ENCODE data around the gene PRKAR1B.

Gene PRKAR1B

GRCh38 chr7:542713-543500 lies 184.2 kb downstream of the PRKAR1B start:
- no peaks in the 10 kb centered on the region for H3K36me3 ChIP-seq
- H3K4me1 ChIP-seq, result peaks cover 51% of the 10 kb centered on the region
- no peak for TF ChIP-seq Cebpa-rat (IDR thresholded peaks at IDR 0.05)
- H3K9me3 ChIP-seq, result peaks cover 6% of the 10 kb centered on the region; the same call in 1 of the 2 replicates
- H3K27ac ChIP-seq, result no peak overlapping the region
- H3K9ac ChIP-seq, result no peak overlapping the region; the same call in 1 of the 2 replicates
- no peak overlapping the region for H3K4me3 ChIP-seq
- peaks cover 17% of the 10 kb centered on the region; the same call in 1 of the 2 replicates for H4K20me1 ChIP-seq
- H3K27me3 ChIP-seq, result peaks cover 14% of the 10 kb centered on the region
- H3K4me2 ChIP-seq, result peak overlapping the region; percentile 76

DNA sequence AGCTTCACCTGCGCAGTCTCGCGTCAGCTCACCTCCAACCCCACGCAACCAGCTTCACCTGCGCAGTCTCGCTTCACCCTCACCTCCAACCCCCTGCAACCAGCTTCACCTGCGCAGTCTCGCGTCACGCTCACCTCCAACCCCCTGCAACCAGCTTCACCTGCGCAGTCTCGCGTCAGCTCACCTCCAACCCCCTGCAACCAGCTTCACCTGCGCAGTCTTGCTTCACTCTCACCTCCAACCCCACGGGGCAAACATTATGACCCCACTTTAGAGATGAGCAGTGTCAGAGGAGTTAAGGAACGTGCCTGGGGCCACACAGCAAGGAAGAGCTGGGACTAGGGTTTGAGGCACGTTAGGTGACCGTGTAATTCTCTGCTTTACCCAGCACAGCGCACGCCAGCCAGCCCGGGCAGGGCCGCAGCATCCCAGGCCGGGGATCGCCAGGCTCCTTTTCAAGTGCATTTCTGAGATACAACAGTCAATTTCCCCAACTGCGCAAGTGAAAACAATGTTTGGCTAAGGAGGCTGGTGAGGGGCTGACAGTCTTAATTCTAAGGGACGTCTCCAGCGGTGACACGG lies 184.9 kb downstream of the PRKAR1B start:
- Histone ChIP-seq H3K4me3 (no peak overlapping the region), H3K9me3 (peaks cover 6% of the 10 kb centered on the region; the same call in 1 of the 2 replicates), H3K9ac (no peak overlapping the region), H3K27me3 (peaks cover 14% of the 10 kb centered on the region), H3K27ac (no peak overlapping the region), H3K4me2 (peak overlapping the region; percentile 76), H4K20me1 (peaks cover 17% of the 10 kb centered on the region; the same call in 1 of the 2 replicates), H3K36me3 (no peaks in the 10 kb centered on the region), H3K4me1 (peaks cover 56% of the 10 kb centered on the region)
- no peak for TF ChIP-seq Cebpa-rat (IDR thresholded peaks at IDR 0.05)

DNA sequence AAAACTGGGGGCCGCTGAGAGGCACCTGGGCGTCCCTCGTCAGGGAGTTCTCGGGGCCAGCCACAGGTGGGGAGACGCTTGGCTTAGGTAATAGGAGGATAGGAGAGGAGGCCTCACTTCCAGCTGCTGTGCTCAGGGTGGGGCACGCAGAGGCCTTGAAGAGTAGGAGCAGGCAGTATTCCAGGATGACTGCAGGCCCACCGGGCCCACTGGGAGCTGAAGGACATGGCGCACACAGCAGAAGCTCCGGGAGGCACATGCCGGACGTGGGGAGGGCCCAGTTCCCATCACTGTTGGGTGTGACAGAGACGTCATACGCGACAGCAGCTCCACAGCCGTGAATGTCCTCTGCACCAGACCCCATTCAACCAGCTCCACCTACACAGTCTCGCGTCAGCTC lies 185.4 kb downstream of the PRKAR1B start:
- Histone ChIP-seq H3K4me3 (no peak overlapping the region), H3K27me3 (peaks cover 14% of the 10 kb centered on the region), H3K36me3 (no peaks in the 10 kb centered on the region), H3K4me2 (peak overlapping the region; percentile 76), H4K20me1 (peaks cover 17% of the 10 kb centered on the region; the same call in 1 of the 2 replicates), H3K9ac (no peak overlapping the region), H3K9me3 (peaks cover 6% of the 10 kb centered on the region; the same call in 1 of the 2 replicates), H3K27ac (no peak overlapping the region), H3K4me1 (peaks cover 61% of the 10 kb centered on the region)
- TF ChIP-seq Cebpa-rat (IDR thresholded peaks at IDR 0.05), result no peak

- Histone ChIP-seq H3K4me1 (peaks cover 68% of the 10 kb centered on the region), H3K4me3 (no peak overlapping the region), H3K27ac (peak overlapping the region; percentile 39; the same call in 1 of the 2 replicates), H3K36me3 (no peaks in the 10 kb centered on the region), H3K9ac (no peak overlapping the region; the same call in 1 of the 2 replicates), H3K4me2 (peak overlapping the region; percentile 88), H3K9me3 (peaks cover 6% of the 10 kb centered on the region; the same call in 1 of the 2 replicates), H4K20me1 (peaks cover 17% of the 10 kb centered on the region; the same call in 1 of the 2 replicates), H3K27me3 (peaks cover 14% of the 10 kb centered on the region)
- no peak for TF ChIP-seq Cebpa-rat (IDR thresholded peaks at IDR 0.05)
These were observed 186.1 kb downstream of the PRKAR1B start for GRCh38 chr7:540997-541396.

GRCh38 chr7:540579-540978 lies 186.5 kb downstream of the PRKAR1B start:
- Histone ChIP-seq H3K4me2 (peak overlapping the region; percentile 88), H3K4me1 (peaks cover 71% of the 10 kb centered on the region)

GRCh38 chr7:539731-540411 lies 187.2 kb downstream of the PRKAR1B start:
- H3K9ac ChIP-seq, result peak overlapping the region; percentile 24; the same call in 1 of the 2 replicates
- H4K20me1 ChIP-seq, result peaks cover 17% of the 10 kb centered on the region; the same call in 1 of the 2 replicates
- no peak overlapping the region for H3K4me3 ChIP-seq
- H3K36me3 ChIP-seq, result no peaks in the 10 kb centered on the region
- H3K4me1 ChIP-seq, result peaks cover 71% of the 10 kb centered on the region
- H3K27me3 ChIP-seq, result peaks cover 14% of the 10 kb centered on the region
- peak overlapping the region; percentile 39 for H3K27ac ChIP-seq
- H3K4me2 ChIP-seq, result peak overlapping the region; percentile 88
- TF ChIP-seq Cebpa-rat (IDR thresholded peaks at IDR 0.05), result no peak
- H3K9me3 ChIP-seq, result peaks cover under 1% of the 10 kb centered on the region; the same call in 1 of the 2 replicates

More at GRCh38 chr7:540579-540978, 186.5 kb downstream of the PRKAR1B start:
- H4K20me1 ChIP-seq, result peaks cover 17% of the 10 kb centered on the region; the same call in 1 of the 2 replicates
- no peak for TF ChIP-seq Cebpa-rat (IDR thresholded peaks at IDR 0.05)
- no peak overlapping the region; the same call in 1 of the 2 replicates for H3K9ac ChIP-seq
- H3K9me3 ChIP-seq, result peaks cover 6% of the 10 kb centered on the region; the same call in 1 of the 2 replicates
- no peak overlapping the region for H3K4me3 ChIP-seq
- peak overlapping the region; percentile 39; the same call in 1 of the 2 replicates for H3K27ac ChIP-seq
- no peaks in the 10 kb centered on the region for H3K36me3 ChIP-seq
- H3K27me3 ChIP-seq, result peaks cover 14% of the 10 kb centered on the region

- peaks cover 17% of the 10 kb centered on the region; the same call in 1 of the 2 replicates for H4K20me1 ChIP-seq
- TF ChIP-seq Cebpa-rat (IDR thresholded peaks at IDR 0.05), result no peak
- peak overlapping the region; percentile 88 for H3K4me2 ChIP-seq
- peaks cover 71% of the 10 kb centered on the region for H3K4me1 ChIP-seq
- peak overlapping the region; percentile 56 for H3K27ac ChIP-seq
- no peaks in the 10 kb centered on the region for H3K9me3 ChIP-seq
- H3K27me3 ChIP-seq, result peaks cover 14% of the 10 kb centered on the region
- H3K36me3 ChIP-seq, result no peaks in the 10 kb centered on the region
- 0 out of 2 replicates have a peak overlapping the region, but pooled peaks have one; percentile 34 for H3K9ac ChIP-seq
- H3K4me3 ChIP-seq, result 0 out of 2 replicates have a peak overlapping the region, but pooled peaks have one; percentile 22
These were observed 188.1 kb downstream of the PRKAR1B start for GRCh38 chr7:538764-539685.

GRCh38 chr7:537911-538634 lies 189.0 kb downstream of the PRKAR1B start:
- Histone ChIP-seq H3K27ac (0 out of 2 replicates have a peak overlapping the region, but pooled peaks have one; percentile 56), H3K4me3 (no peak overlapping the region), H3K9ac (0 out of 2 replicates have a peak overlapping the region, but pooled peaks have one; percentile 34), H3K36me3 (no peaks in the 10 kb centered on the region), H3K4me1 (peaks cover 68% of the 10 kb centered on the region), H3K9me3 (no peaks in the 10 kb centered on the region), H3K4me2 (peak overlapping the region; percentile 88), H4K20me1 (peaks cover 17% of the 10 kb centered on the region; the same call in 1 of the 2 replicates), H3K27me3 (peaks cover 14% of the 10 kb centered on the region; the same call in 1 of the 2 replicates)
- TF ChIP-seq Cebpa-rat (IDR thresholded peaks at IDR 0.05), result no peak

All from BLaER1 (cell line).